KOPT-K1 (cell line): ENCODE measurements around the gene DNM3.
"Not testable (repeated sequence)": the region's sequence is repeated elsewhere in the genome, so short reads cannot be mapped to it uniquely, and the experiment has no call there.

Source experiments
- H3K27ac ChIP-seq: fragments of 200-600 bp; sonication (generic); 2 replicates; pipeline ENCODE4 v1.5.1; 2016; ENCODE audit warnings: antibody characterized with exemption, mild to moderate bottlenecking, low read depth, low read length; ENCODE audit not compliant: poor library complexity, severe bottlenecking
- H3K36me3 ChIP-seq: fragments of 200-600 bp; sonication (generic); 2 replicates; pipeline ENCODE4 v1.5.1; 2017; ENCODE audit warnings: antibody characterized with exemption, mild to moderate bottlenecking, low read length, moderate library complexity; ENCODE audit not compliant: insufficient read depth
- H3K9me3 ChIP-seq: fragments of 200-600 bp; sonication (generic); 2 replicates; pipeline ENCODE4 v1.5.1; 2017; ENCODE audit warnings: antibody characterized with exemption, low read length, mild to moderate bottlenecking; ENCODE audit not compliant: insufficient read depth, poor library complexity, severe bottlenecking

DNM3 gene

GRCh38 chr1:172414331-172414730, 573.0 kb downstream of the DNM3 start:
- Histone ChIP-seq H3K9me3 (no peaks in the 10 kb centered on the region), H3K36me3 (no peaks in the 10 kb centered on the region), H3K27ac (no peak overlapping the region)

- H3K27ac ChIP-seq = no peak overlapping the region
Observed at GRCh38 chr1:172416496-172417035, 575.3 kb downstream of the DNM3 start.

GRCh38 chr1:172417557-172417956, 576.3 kb downstream of the DNM3 start:
- Histone ChIP-seq H3K36me3 (no peaks in the 10 kb centered on the region), H3K27ac (no peak overlapping the region), H3K9me3 (no peaks in the 10 kb centered on the region)

More at GRCh38 chr1:172416496-172417035, 575.3 kb downstream of the DNM3 start:
- Histone ChIP-seq H3K9me3 (no peaks in the 10 kb centered on the region), H3K36me3 (no peaks in the 10 kb centered on the region)

GRCh38 chr1:172420385-172420784, 579.1 kb downstream of the DNM3 start, which contains the start of gene C1orf105:
Gene C1orf105, plus strand, starts transcription at chr1:172420685. Its CDS starts 201 bp downstream, at chr1:172420886.
- no peak within 1 kb of the TSS for H3K27ac ChIP-seq
- H3K9me3 ChIP-seq = no peaks in the 10 kb centered on the region
- H3K36me3 ChIP-seq = no peaks in the 10 kb centered on the region

- H3K9me3 ChIP-seq = peaks cover 3% of the 10 kb centered on the region
- H3K36me3 ChIP-seq = no peaks in the 10 kb centered on the region
- no peak overlapping the region for H3K27ac ChIP-seq
Observed at GRCh38 chr1:172421974-172422604, 580.8 kb downstream of the DNM3 start.

GRCh38 chr1:172423336-172423735, 582.0 kb downstream of the DNM3 start:
- Histone ChIP-seq H3K27ac (no peak overlapping the region), H3K36me3 (no peaks in the 10 kb centered on the region), H3K9me3 (peaks cover 3% of the 10 kb centered on the region)

GRCh38 chr1:172425339-172425738, 584.0 kb downstream of the DNM3 start:
- H3K36me3 ChIP-seq = no peaks in the 10 kb centered on the region
- H3K9me3 ChIP-seq = peaks cover 3% of the 10 kb centered on the region
- H3K27ac ChIP-seq = no peak overlapping the region

- H3K27ac ChIP-seq = peak overlapping the region; percentile 77
- peaks cover 3% of the 10 kb centered on the region for H3K9me3 ChIP-seq
- H3K36me3 ChIP-seq = no peaks in the 10 kb centered on the region
Observed at GRCh38 chr1:172427191-172427590, 585.9 kb downstream of the DNM3 start.

- H3K36me3 ChIP-seq = no peaks in the 10 kb centered on the region
- peaks cover 3% of the 10 kb centered on the region for H3K9me3 ChIP-seq
- no peak overlapping the region for H3K27ac ChIP-seq
Observed at GRCh38 chr1:172429331-172430127, 588.2 kb downstream of the DNM3 start.

GRCh38 chr1:172430128-172430454, 588.8 kb downstream of the DNM3 start:
- Histone ChIP-seq H3K9me3 (peaks cover 3% of the 10 kb centered on the region), H3K36me3 (no peaks in the 10 kb centered on the region), H3K27ac (no peak overlapping the region)

- H3K36me3 ChIP-seq = no peaks in the 10 kb centered on the region
- H3K9me3 ChIP-seq = no peaks in the 10 kb centered on the region
- peak overlapping the region; percentile 34 for H3K27ac ChIP-seq
Observed at GRCh38 chr1:172431204-172431603, 589.9 kb downstream of the DNM3 start.

- no peaks in the 10 kb centered on the region for H3K36me3 ChIP-seq
- H3K27ac ChIP-seq = peak overlapping the region; percentile 34
- H3K9me3 ChIP-seq = no peaks in the 10 kb centered on the region
Observed at GRCh38 chr1:172431721-172432192, 590.5 kb downstream of the DNM3 start.

GRCh38 chr1:172437183-172437582, 595.9 kb downstream of the DNM3 start:
- not testable (repeated sequence) for H3K9me3 ChIP-seq, H3K27ac ChIP-seq
- H3K36me3 ChIP-seq = peaks cover 18% of the 10 kb centered on the region

- Histone ChIP-seq H3K9me3 (no peaks in the 10 kb centered on the region), H3K27ac (no peak overlapping the region), H3K36me3 (peaks cover 23% of the 10 kb centered on the region)
Observed at GRCh38 chr1:172442404-172442803, 601.1 kb downstream of the DNM3 start.

- Histone ChIP-seq H3K9me3 (no peaks in the 10 kb centered on the region), H3K27ac (peak overlapping the region; percentile 79), H3K36me3 (peaks cover 23% of the 10 kb centered on the region)
Observed at GRCh38 chr1:172442843-172443565, 601.7 kb downstream of the DNM3 start.
